ENCODE measurements around the gene MGRN1.

The MGRN1 gene

GRCh38 chr16:4624015-4624826 is at the start of gene MGRN1:
Gene MGRN1 (plus strand): TSS chr16:4624826. CDS start chr16:4624961, 135 bp downstream.
- peak; percentile 77 to 86 (median 82) for DNase-seq

- DNase-seq = no peak
Observed at GRCh38 chr16:4574919-4575705, 49.5 kb upstream of the MGRN1 start.

GRCh38 chr16:4576008-4576407 is 48.6 kb upstream of the MGRN1 start:
- DNase-seq = no peak

GRCh38 chr16:4578961-4579530 is 45.6 kb upstream of the MGRN1 start:
- DNase-seq = no peak

- DNase-seq = no peak
Observed at GRCh38 chr16:4580250-4580649, 44.4 kb upstream of the MGRN1 start.

- DNase-seq = no peak
Observed at GRCh38 chr16:4583906-4584305, 40.7 kb upstream of the MGRN1 start.

GRCh38 chr16:4586291-4586690 is 38.3 kb upstream of the MGRN1 start:
- DNase-seq = no peak

- DNase-seq = no peak
Observed at GRCh38 chr16:4588386-4588785, 36.2 kb upstream of the MGRN1 start.

- DNase-seq = no peak
Observed at GRCh38 chr16:4588961-4589360, 35.7 kb upstream of the MGRN1 start.

GRCh38 chr16:4591191-4591590 is 33.4 kb upstream of the MGRN1 start:
- DNase-seq = no peak

- no peak for DNase-seq
Observed at GRCh38 chr16:4591706-4592470, 32.7 kb upstream of the MGRN1 start.

- no peak for DNase-seq
Observed at GRCh38 chr16:4593086-4593485, 31.5 kb upstream of the MGRN1 start.

- DNase-seq = no peak
Observed at GRCh38 chr16:4594433-4595410, 29.9 kb upstream of the MGRN1 start.

GRCh38 chr16:4597174-4597573 is 27.5 kb upstream of the MGRN1 start:
- DNase-seq = no peak

- no peak for DNase-seq
Observed at GRCh38 chr16:4599037-4599436, 25.6 kb upstream of the MGRN1 start.

- no peak for DNase-seq
Observed at GRCh38 chr16:4599545-4599944, 25.1 kb upstream of the MGRN1 start.

- DNase-seq = no peak
Observed at GRCh38 chr16:4601036-4601863, 23.4 kb upstream of the MGRN1 start.

- DNase-seq = no peak
Observed at GRCh38 chr16:4601864-4602186, 22.8 kb upstream of the MGRN1 start.

GRCh38 chr16:4602331-4602730 is 22.3 kb upstream of the MGRN1 start:
- DNase-seq = no peak

GRCh38 chr16:4603624-4604170 is 20.9 kb upstream of the MGRN1 start:
- DNase-seq = no peak

- DNase-seq = no peak
Observed at GRCh38 chr16:4604401-4604800, 20.2 kb upstream of the MGRN1 start.

All from activated CD4-positive, CD25-positive, alpha-beta regulatory T cell (primary cell).